HepG2 (cell line): ENCODE measurements around the gene TMEFF1. TPM values are rescaled to one million over a fixed set of nuclear protein-coding genes. Genes with fewer than 3 reads are reported as not detected.

Source experiments
- GATAD2A ChIP-seq: IDR thresholded peaks from 2 replicates; pipeline ENCODE4 v1.6.1; 2016
- HMGXB3 ChIP-seq: sonication (generic); formaldehyde crosslinking; IDR thresholded peaks from 2 replicates; pipeline ENCODE4 v1.4.0; 2020; ENCODE audit warnings: missing genetic modification reagents, borderline replicate concordance
- MYC ChIP-seq: sonication (generic); formaldehyde crosslinking; IDR thresholded peaks from 2 replicates; pipeline ENCODE4 v1.9.0; 2021; ENCODE audit warnings: missing genetic modification reagents, borderline replicate concordance
- RAD51 ChIP-seq: fragments of 450-650 bp; IDR thresholded peaks from 2 replicates; pipeline ENCODE4 v1.6.1; 2016; ENCODE audit warnings: borderline replicate concordance
- SALL1 ChIP-seq: sonication (generic); formaldehyde crosslinking; IDR thresholded peaks from 2 replicates; pipeline ENCODE4 v1.8.0; 2022; ENCODE audit warnings: mild to moderate bottlenecking, missing genetic modification reagents
- THYN1 ChIP-seq: sonication (generic); formaldehyde crosslinking; IDR thresholded peaks from 2 replicates; pipeline ENCODE4 v1.8.1; 2023; ENCODE audit warnings: low read depth, mild to moderate bottlenecking, moderate library complexity, missing genetic modification reagents, borderline replicate concordance
- ZNF318 ChIP-seq: sonication (generic); formaldehyde crosslinking; IDR thresholded peaks from 2 replicates; pipeline ENCODE4 v1.4.0; 2020; ENCODE audit warnings: mild to moderate bottlenecking, missing genetic modification reagents
- ZNF431 ChIP-seq: sonication (generic); formaldehyde crosslinking; IDR thresholded peaks from 2 replicates; pipeline ENCODE4 v1.9.0; 2022; ENCODE audit warnings: missing genetic modification reagents, low read depth, mild to moderate bottlenecking, borderline replicate concordance
- ZNF451 ChIP-seq: sonication (generic); formaldehyde crosslinking; IDR thresholded peaks from 2 replicates; pipeline ENCODE4 v1.5.0; 2020; ENCODE audit warnings: mild to moderate bottlenecking, missing genetic modification reagents
- ZNF563 ChIP-seq: sonication (generic); formaldehyde crosslinking; IDR thresholded peaks from 2 replicates; pipeline ENCODE4 v1.8.0; 2022; ENCODE audit warnings: mild to moderate bottlenecking, moderate library complexity, missing genetic modification reagents
- polyA plus RNA-seq, 8 experiments: library from polyadenylated mRNA; depleted of rRNA in 3 of 8; stranded (reverse) in 7 of 8; unstranded in 1 of 8; fragments of >200 nt; fragmentation: Illumina TruSeq in 4 of 8; extraction: Trizol in 4 of 8; gene quantifications; 2 replicates each; pipeline versions ENCODE4 v1.2.1 to v1.2.3, GENCODE V29; 2011 to 2016; ENCODE audit warnings: low read depth in 4 of 8, missing spikeins in 1 of 8, mixed read lengths in 1 of 8; ENCODE audit not compliant: insufficient read depth in 1 of 8
- total RNA-seq, 5 experiments: library from RNA; depleted of rRNA; stranded (reverse); fragments of >200 nt; fragmentation: Illumina TruSeq; extraction: Trizol; gene quantifications; 2 replicates each; pipeline ENCODE4 v1.2.3, GENCODE V29; 2016; ENCODE audit warnings: low read depth in 1 of 5
- TF ChIP-seq, protein P1 (sequence below): sonication (generic); formaldehyde crosslinking; IDR thresholded peaks from 2 replicates; pipeline ENCODE4 v1.8.1; 2023; ENCODE audit warnings: mild to moderate bottlenecking, missing genetic modification reagents, borderline replicate concordance
- TF ChIP-seq, protein P2 (sequence below): sonication (generic); formaldehyde crosslinking; IDR thresholded peaks from 2 replicates; pipeline ENCODE4 v1.5.0; 2020; ENCODE audit warnings: mild to moderate bottlenecking, missing genetic modification reagents

TMEFF1 gene
- total and polyA plus RNA-seq, 2 of the 13 experiments (the other 11 are each of a cell fraction or from before 2014, with no cell fraction given) = 0.87 to 1.9 TPM

GRCh38 chr9:100443781-100444768 is 28.9 kb upstream of the TMEFF1 start (continued):
- no peak for TF ChIP-seq HMGXB3 (CRISPR knock-in tag)
- TF ChIP-seq THYN1 (CRISPR knock-in tag) = no peak
- TF ChIP-seq ZNF431 (CRISPR knock-in tag) = no peak
- TF ChIP-seq ZNF451 (CRISPR knock-in tag) = no peak
- TF ChIP-seq MYC (CRISPR knock-in tag) = no peak
- peak; percentile 99 for TF ChIP-seq SALL1 (CRISPR knock-in tag)
- no peak for TF ChIP-seq ZNF563 (CRISPR knock-in tag)
- no peak for TF ChIP-seq ZNF318 (CRISPR knock-in tag)
- TF ChIP-seq GATAD2A = peak; percentile 93
- TF ChIP-seq, protein P1, sequence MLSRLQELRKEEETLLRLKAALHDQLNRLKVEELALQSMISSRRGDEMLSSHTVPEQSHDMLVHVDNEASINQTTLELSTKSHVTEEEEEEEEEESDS (CRISPR knock-in tag) = no peak
- TF ChIP-seq, protein P2, sequence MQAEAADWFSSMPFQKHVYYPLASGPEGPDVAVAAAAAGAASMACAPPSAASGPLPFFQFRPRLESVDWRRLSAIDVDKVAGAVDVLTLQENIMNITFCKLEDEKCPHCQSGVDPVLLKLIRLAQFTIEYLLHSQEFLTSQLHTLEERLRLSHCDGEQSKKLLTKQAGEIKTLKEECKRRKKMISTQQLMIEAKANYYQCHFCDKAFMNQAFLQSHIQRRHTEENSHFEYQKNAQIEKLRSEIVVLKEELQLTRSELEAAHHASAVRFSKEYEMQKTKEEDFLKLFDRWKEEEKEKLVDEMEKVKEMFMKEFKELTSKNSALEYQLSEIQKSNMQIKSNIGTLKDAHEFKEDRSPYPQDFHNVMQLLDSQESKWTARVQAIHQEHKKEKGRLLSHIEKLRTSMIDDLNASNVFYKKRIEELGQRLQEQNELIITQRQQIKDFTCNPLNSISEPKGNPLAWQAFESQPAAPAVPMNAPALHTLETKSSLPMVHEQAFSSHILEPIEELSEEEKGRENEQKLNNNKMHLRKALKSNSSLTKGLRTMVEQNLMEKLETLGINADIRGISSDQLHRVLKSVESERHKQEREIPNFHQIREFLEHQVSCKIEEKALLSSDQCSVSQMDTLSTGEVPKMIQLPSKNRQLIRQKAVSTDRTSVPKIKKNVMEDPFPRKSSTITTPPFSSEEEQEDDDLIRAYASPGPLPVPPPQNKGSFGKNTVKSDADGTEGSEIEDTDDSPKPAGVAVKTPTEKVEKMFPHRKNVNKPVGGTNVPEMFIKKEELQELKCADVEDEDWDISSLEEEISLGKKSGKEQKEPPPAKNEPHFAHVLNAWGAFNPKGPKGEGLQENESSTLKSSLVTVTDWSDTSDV (CRISPR knock-in tag) = no peak
- TF ChIP-seq RAD51 = no peak
